ENCODE results near the gene TBC1D22A. TPM values are rescaled to one million over a fixed set of nuclear protein-coding genes. Genes with fewer than 3 reads are reported as not detected.

Gene TBC1D22A
- total RNA-seq (2014; rRNA removed; shearing (Covaris generic)) (15.0 and 22.3 TPM in 2 replicates), total RNA-seq (2022) (43.2 and 43.9 TPM in 2 replicates), Bru-seq, nascent RNA (percentile 75 among the genes with signal in this experiment), BruChase-seq, experiment 1, labeled RNA remaining after a 6-hour chase (percentile 83 among the genes with signal in this experiment), BruChase-seq, experiment 2, labeled RNA remaining after a 2-hour chase (percentile 73 among the genes with signal in this experiment)
- long read RNA-seq, transcript TBC1D22A-201 (13 exons, 3,787 nt): major isoform, 24 of 62 reads
- long read RNA-seq, partial matches to known transcripts: 10 of 62 reads
- long read RNA-seq, other reads (novel, unspliced or antisense): 27 of 62 reads

DNA sequence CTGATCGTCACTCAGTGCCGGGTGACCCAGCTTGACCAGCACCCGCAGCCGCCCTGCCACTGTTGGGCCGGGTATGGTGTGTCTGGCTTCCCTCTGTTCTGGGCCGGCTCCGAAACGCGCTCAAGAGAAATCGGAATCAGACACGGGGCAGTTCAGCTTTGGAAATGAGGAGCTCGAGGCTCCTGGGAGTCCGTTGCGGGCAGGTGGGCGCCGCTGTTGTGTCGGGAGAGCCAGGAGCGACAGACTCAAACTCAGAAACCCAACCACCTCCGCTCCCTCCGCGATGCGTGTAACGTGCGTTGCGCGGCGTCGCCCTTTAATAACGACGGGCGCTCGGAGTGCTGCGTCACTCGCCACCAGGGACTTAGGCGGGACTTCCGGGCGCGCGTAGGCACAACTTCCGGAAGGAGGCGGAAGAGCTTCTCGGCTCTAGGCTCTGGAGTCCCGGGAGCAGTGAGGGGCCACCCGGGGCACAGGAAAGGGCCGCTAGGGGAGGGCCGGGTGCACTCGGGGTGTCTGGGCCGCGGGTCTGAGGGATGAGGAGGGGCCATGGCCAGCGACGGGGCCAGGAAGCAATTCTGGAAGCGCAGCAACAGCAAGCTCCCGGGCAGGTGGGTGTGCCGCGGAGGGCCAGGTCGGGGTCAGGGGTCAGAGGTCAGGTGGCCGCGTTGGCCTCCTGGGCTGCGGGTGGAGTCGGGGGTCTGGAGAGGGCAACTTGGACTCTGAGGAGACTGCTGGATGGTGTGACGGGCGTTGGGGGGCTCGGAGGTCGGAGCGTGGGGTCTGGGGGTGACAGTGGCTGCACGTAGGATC lies at the start of gene TBC1D22A:
TBC1D22A (plus strand) TSS at position 413 of the 813 bp plus-strand sequence; CDS start at position 550, 137 bp downstream.
- intact Hi-C loops (cut with micrococcal nuclease; ENCODE audit: unreplicated experiment): loop anchor here (1.0 to 10.0 kb wide), 4 partner anchors 12 to 198 kb away; no protein-coding TSS in a partner anchor

GRCh38 chr22:46714550-46714949 lies 47.9 kb upstream of the TBC1D22A start:
- BruUV-seq (replicated peaks): no TSS peak
- DNase-seq (ENCODE audit: low spot score): no peak
- Histone ChIP-seq H2AFZ (ENCODE audit: low read length) (no peak overlapping the region), H3K4me3 (ENCODE audit: low read depth, low read length, poor library complexity, severe bottlenecking) (no peak overlapping the region), H3K27ac (ENCODE audit: low read depth, low read length, poor library complexity, severe bottlenecking) (no peak overlapping the region), H3K9me2 (ENCODE audit: insufficient read depth, low read length) (no peaks in the 10 kb centered on the region), H3K79me2 (ENCODE audit: insufficient read depth, low read depth, low read length) (no peaks in the 10 kb centered on the region), H3K36me3 (ENCODE audit: insufficient read depth, low read length) (peaks cover 53% of the 10 kb centered on the region), H4K20me1 (ENCODE audit: insufficient read depth, low read length) (no peaks in the 10 kb centered on the region), H3K9me3 (ENCODE audit: low read length) (no peaks in the 10 kb centered on the region), H3K4me2 (ENCODE audit: low read length) (no peak overlapping the region), H3K4me1 (ENCODE audit: insufficient read depth, low read length, poor library complexity, severe bottlenecking) (no peaks in the 10 kb centered on the region)
- ChIA-PET POLR2A (no interaction called here), CTCF (ENCODE audit: unreplicated experiment) (no interaction called here)
- intact Hi-C loops (cut with micrococcal nuclease; ENCODE audit: unreplicated experiment): no loop called here
- no peak for TF ChIP-seq EZH2phosphoT487 (IDR thresholded peaks at IDR 0.05; ENCODE audit: borderline replicate concordance, low read depth, low read length)
- TF ChIP-seq, protein P1, sequence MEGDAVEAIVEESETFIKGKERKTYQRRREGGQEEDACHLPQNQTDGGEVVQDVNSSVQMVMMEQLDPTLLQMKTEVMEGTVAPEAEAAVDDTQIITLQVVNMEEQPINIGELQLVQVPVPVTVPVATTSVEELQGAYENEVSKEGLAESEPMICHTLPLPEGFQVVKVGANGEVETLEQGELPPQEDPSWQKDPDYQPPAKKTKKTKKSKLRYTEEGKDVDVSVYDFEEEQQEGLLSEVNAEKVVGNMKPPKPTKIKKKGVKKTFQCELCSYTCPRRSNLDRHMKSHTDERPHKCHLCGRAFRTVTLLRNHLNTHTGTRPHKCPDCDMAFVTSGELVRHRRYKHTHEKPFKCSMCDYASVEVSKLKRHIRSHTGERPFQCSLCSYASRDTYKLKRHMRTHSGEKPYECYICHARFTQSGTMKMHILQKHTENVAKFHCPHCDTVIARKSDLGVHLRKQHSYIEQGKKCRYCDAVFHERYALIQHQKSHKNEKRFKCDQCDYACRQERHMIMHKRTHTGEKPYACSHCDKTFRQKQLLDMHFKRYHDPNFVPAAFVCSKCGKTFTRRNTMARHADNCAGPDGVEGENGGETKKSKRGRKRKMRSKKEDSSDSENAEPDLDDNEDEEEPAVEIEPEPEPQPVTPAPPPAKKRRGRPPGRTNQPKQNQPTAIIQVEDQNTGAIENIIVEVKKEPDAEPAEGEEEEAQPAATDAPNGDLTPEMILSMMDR (conservative IDR thresholded peaks at IDR 0.05; ENCODE audit: low read length): no peak

More for the DNA sequence above, at the start of gene TBC1D22A:
- Histone ChIP-seq H3K4me2 (ENCODE audit: low read length) (peak within 1 kb of the TSS; percentile 98), H4K20me1 (ENCODE audit: insufficient read depth, low read length) (no peaks in the 10 kb centered on the region; the same call in 1 of the 2 replicates), H3K36me3 (ENCODE audit: insufficient read depth, low read length) (peaks cover 24% of the 10 kb centered on the region), H3K4me3 (ENCODE audit: low read depth, low read length, poor library complexity, severe bottlenecking) (peak within 1 kb of the TSS; percentile 93), H3K4me1 (ENCODE audit: insufficient read depth, low read length, poor library complexity, severe bottlenecking) (peaks cover 43% of the 10 kb centered on the region), H3K27ac (ENCODE audit: low read depth, low read length, poor library complexity, severe bottlenecking) (peak within 1 kb of the TSS; percentile 70), H3K79me2 (ENCODE audit: insufficient read depth, low read depth, low read length) (peaks cover 60% of the 10 kb centered on the region), H3K9me2 (ENCODE audit: insufficient read depth, low read length) (no peaks in the 10 kb centered on the region), H2AFZ (ENCODE audit: low read length) (peak within 1 kb of the TSS; percentile 63; the same call in 1 of the 2 replicates), H3K9me3 (ENCODE audit: low read length) (no peaks in the 10 kb centered on the region)
- ChIA-PET CTCF (ENCODE audit: unreplicated experiment) (interaction anchor here (0.9 kb wide), 1 partner anchor 12 kb away, joined by 4 read pairs; no protein-coding TSS in a partner anchor), POLR2A (interaction anchor here (0.6 to 3.2 kb wide), 9 partner anchors 11 to 377 kb away, joined by 3 to 34 read pairs (median 4); no protein-coding TSS in a partner anchor)
- no TSS peak for BruUV-seq (replicated peaks)
- peak; percentile 96 for DNase-seq (ENCODE audit: low spot score)
- TF ChIP-seq, protein P1 (conservative IDR thresholded peaks at IDR 0.05; ENCODE audit: low read length): no peak
- TF ChIP-seq EZH2phosphoT487 (IDR thresholded peaks at IDR 0.05; ENCODE audit: borderline replicate concordance, low read depth, low read length): no peak

Measured in OCI-LY7 (cell line).